ENCODE measurements around the gene RPL7L1. TPM values are rescaled to one million over a fixed set of nuclear protein-coding genes. Genes with fewer than 3 reads are reported as not detected.

Gene RPL7L1
- total and polyA plus RNA-seq, 9 donors, result 48.6 to 97.8 (median 68.1) TPM

GRCh38 chr6:42845327-42845694, 34.1 kb upstream of the RPL7L1 start:
- intact Hi-C loops (cut with DNase I), result no loop called here
- TF ChIP-seq EP300 (IDR thresholded peaks at IDR 0.05) (no peak), POLR2A (IDR thresholded peaks at IDR 0.05) (no peak)
- TF ChIP-seq, protein P1, sequence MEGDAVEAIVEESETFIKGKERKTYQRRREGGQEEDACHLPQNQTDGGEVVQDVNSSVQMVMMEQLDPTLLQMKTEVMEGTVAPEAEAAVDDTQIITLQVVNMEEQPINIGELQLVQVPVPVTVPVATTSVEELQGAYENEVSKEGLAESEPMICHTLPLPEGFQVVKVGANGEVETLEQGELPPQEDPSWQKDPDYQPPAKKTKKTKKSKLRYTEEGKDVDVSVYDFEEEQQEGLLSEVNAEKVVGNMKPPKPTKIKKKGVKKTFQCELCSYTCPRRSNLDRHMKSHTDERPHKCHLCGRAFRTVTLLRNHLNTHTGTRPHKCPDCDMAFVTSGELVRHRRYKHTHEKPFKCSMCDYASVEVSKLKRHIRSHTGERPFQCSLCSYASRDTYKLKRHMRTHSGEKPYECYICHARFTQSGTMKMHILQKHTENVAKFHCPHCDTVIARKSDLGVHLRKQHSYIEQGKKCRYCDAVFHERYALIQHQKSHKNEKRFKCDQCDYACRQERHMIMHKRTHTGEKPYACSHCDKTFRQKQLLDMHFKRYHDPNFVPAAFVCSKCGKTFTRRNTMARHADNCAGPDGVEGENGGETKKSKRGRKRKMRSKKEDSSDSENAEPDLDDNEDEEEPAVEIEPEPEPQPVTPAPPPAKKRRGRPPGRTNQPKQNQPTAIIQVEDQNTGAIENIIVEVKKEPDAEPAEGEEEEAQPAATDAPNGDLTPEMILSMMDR (IDR thresholded peaks at IDR 0.05), result no peak
- no peaks in the 10 kb centered on the region for H3K4me1 ChIP-seq (ENCODE audit: insufficient read depth)
- no peak overlapping the region for H3K4me3 ChIP-seq
- no peaks in the 10 kb centered on the region for H3K27me3 ChIP-seq
- 97 to 98% (median 97%) methylated on average over 6 of the region's 6 CpGs for WGBS, 3 donors
- H3K36me3 ChIP-seq, result no peaks in the 10 kb centered on the region
- no peaks in the 10 kb centered on the region for H3K9me3 ChIP-seq
- no peak overlapping the region for H3K27ac ChIP-seq
- no peak for DNase-seq

- no peak for TF ChIP-seq EP300 (IDR thresholded peaks at IDR 0.05)
- TF ChIP-seq POLR2A (IDR thresholded peaks at IDR 0.05), result no peak
- TF ChIP-seq, protein P1 (IDR thresholded peaks at IDR 0.05), result no peak
- H3K27me3 ChIP-seq, result no peaks in the 10 kb centered on the region
- no peaks in the 10 kb centered on the region for H3K4me1 ChIP-seq (ENCODE audit: insufficient read depth)
- no peak overlapping the region for H3K27ac ChIP-seq
- H3K9me3 ChIP-seq, result no peaks in the 10 kb centered on the region
- intact Hi-C loops (cut with DNase I), result no loop called here
- DNase-seq, result no peak
- no peak overlapping the region for H3K4me3 ChIP-seq
- WGBS, 3 donors, result 88 to 100% (median 90%) methylated on average over 2 of the region's 2 CpGs
- no peaks in the 10 kb centered on the region for H3K36me3 ChIP-seq
Measured at GRCh38 chr6:42846505-42846904, 32.9 kb upstream of the RPL7L1 start.

GRCh38 chr6:42848700-42849099, 30.7 kb upstream of the RPL7L1 start:
- no peaks in the 10 kb centered on the region for H3K36me3 ChIP-seq
- no peak overlapping the region for H3K4me3 ChIP-seq
- H3K27ac ChIP-seq, result no peak overlapping the region
- H3K4me1 ChIP-seq (ENCODE audit: insufficient read depth), result no peaks in the 10 kb centered on the region
- 78 to 88% (median 80%) methylated on average over 4 of the region's 4 CpGs for WGBS, 3 donors
- H3K9me3 ChIP-seq, result no peaks in the 10 kb centered on the region
- no peak for DNase-seq
- H3K27me3 ChIP-seq, result no peaks in the 10 kb centered on the region
- intact Hi-C loops (cut with DNase I), result no loop called here
- TF ChIP-seq EP300 (IDR thresholded peaks at IDR 0.05), result no peak
- no peak for TF ChIP-seq POLR2A (IDR thresholded peaks at IDR 0.05)
- TF ChIP-seq, protein P1 (IDR thresholded peaks at IDR 0.05), result no peak

DNA sequence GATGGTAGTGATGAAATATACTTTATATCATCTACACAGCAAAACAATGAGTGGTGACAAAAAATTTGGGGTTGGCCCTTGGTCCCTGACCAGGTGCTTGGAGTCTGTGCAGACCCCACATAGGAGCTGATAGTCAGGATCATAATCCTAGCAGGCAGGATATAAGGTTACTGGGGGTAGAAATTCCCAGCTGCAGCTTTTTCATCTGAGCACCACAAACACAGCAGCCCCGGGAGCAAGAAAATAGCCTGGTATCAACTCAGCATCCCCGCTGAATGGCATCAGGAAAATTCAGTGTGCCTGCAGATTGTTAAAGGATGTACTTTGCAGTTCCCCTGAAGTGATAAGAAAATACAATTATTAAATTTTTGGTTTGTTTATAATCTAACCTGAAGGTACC, 27.8 kb upstream of the RPL7L1 start:
- WGBS, 3 donors, result 95% methylated on average over 2 of the region's 2 CpGs
- intact Hi-C loops (cut with DNase I), result no loop called here
- no peaks in the 10 kb centered on the region for H3K27me3 ChIP-seq
- TF ChIP-seq, protein P1 (IDR thresholded peaks at IDR 0.05), result no peak
- TF ChIP-seq POLR2A (IDR thresholded peaks at IDR 0.05) (no peak), EP300 (IDR thresholded peaks at IDR 0.05) (no peak)
- no peak overlapping the region for H3K4me3 ChIP-seq
- DNase-seq, result no peak
- no peak overlapping the region for H3K27ac ChIP-seq
- H3K4me1 ChIP-seq (ENCODE audit: insufficient read depth), result no peaks in the 10 kb centered on the region
- no peaks in the 10 kb centered on the region for H3K9me3 ChIP-seq
- no peaks in the 10 kb centered on the region for H3K36me3 ChIP-seq

DNA sequence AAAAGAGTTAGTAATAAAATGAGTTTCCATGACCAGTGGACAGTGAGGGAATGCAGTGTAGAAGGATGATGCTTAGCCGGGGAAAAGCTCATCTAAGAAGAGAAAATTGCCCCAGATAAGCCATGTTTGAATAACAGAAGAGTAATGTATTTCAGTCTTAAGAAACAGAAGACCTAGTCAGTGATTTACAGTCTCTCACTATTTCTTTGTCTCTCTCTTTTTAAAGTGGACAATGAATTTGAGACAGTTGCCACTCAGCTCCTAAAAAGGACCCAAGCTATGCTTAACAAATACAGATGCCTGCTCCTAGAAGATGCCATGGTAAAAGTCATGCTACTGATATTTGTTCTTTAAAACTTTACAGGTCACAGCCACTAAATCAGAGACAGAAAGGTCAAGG, 19.4 kb upstream of the RPL7L1 start:
- TF ChIP-seq, protein P1 (IDR thresholded peaks at IDR 0.05), result no peak
- no peak for TF ChIP-seq EP300 (IDR thresholded peaks at IDR 0.05)
- no peak for TF ChIP-seq POLR2A (IDR thresholded peaks at IDR 0.05)
- Histone ChIP-seq H3K36me3 (no peaks in the 10 kb centered on the region), H3K4me1 (ENCODE audit: insufficient read depth) (no peaks in the 10 kb centered on the region), H3K27ac (no peak overlapping the region), H3K27me3 (no peaks in the 10 kb centered on the region), H3K9me3 (no peaks in the 10 kb centered on the region), H3K4me3 (no peak overlapping the region)
- intact Hi-C loops (cut with DNase I), result no loop called here
- WGBS, 3 donors, result 82 to 94% (median 86%) methylated on average over 1 of the region's 1 CpG
- DNase-seq, result no peak
